NCI-H2227 treated with DMSO at 0.1 percent for 48 hours (cell line): Measurements from ENCODE around the gene TPTE2.
"Not testable (repeated sequence)": the region's sequence is repeated elsewhere in the genome, so short reads cannot be mapped to it uniquely, and the experiment has no call there.

Source experiments
- DNase-seq: peaks from one replicate; lab custom pipeline; 2025; lab: John Stamatoyannopoulos, UW

Gene TPTE2

DNA sequence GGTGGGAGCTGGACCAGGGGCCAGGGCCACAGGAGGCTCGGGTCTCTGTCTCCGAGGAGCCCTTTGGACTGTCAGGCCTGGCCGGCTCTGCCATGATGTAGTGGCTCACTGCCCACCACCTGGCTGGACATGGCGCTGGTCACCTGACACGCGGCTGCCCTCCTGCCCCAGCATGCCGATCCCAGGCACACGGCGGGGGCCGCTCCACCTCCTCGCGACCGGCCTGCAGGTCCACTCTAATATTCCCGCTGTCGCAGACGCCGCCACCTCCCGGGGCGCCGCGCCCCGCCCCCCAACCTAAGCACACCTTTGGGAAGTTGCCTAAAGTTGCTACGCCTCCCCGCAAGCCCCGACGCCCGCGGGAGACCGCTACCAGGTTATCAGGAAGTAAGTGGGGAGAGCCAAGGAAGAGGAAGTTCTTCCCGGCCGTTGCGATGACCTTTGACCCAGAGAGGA lies at the start of gene TPTE2:
Gene TPTE2, minus strand, starts transcription at position 406 of the 456 bp plus-strand sequence. CDS start 58,298 bp downstream, outside the sequence.
- not testable (repeated sequence) for DNase-seq

DNA sequence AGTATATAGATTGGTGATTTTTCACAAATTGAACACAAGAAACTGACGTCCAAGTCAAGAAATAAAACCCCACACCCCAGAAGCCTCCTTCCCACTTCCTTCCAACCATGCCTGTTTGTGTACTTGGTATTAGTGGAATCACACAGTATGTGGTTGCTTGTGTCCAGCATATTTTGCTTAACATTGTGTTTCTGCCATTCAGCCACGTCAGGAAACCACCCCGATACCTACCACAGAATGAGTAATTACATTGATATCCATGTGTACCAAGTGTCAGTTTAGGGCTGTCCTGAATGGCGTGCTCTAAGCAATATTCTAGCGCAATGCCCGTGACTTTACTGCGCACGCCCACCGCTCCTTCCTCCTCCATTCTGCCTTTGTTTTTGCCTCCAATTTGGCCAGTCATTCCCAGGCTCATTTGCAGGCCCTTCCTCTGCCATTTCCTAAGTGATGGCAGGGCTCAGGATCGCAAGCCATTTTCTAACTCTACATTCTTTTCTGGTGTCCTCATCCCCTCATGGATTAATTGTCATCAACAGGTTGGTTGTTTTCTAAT lies 46.3 kb upstream of the TPTE2 start:
- no peak for DNase-seq

DNA sequence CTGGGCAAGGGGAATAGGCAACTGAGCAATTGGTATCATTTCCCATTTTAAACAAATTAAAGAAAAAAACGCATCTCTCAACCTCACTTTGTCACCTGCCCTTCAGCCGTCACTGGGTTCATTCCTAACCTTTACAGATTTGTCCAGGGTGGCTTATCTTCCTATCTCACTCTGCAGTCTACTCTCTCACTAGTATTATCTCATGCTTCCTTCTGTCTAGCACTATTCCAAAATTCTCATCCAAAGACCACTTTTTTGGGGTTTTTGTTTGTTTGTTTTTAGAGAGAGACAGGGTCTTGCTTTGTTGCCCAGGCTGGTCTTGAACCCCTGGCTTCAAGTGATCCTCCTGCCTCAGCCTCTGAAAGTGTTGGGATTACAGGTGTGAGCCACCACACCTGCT lies 45.4 kb upstream of the TPTE2 start:
- no peak for DNase-seq

DNA sequence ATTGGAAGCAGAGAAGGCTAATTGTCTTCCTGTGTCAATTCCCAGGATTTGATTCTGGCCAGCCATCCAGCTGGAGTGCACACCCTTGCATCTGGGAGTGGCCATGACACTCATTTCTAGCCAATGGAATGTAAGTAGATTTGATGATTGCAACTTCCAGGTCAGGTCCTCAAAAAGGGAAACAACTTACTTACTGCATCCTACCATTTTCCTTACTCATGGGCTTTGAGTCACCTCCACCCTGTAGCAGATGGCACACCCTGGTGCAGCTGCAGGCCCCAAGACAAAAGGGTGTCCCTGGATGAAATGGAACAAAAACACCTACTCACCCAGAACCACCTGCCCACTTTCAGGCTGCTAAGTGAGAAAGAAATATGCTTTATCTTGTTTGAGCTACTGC lies 44.8 kb upstream of the TPTE2 start:
- DNase-seq = no peak

DNA sequence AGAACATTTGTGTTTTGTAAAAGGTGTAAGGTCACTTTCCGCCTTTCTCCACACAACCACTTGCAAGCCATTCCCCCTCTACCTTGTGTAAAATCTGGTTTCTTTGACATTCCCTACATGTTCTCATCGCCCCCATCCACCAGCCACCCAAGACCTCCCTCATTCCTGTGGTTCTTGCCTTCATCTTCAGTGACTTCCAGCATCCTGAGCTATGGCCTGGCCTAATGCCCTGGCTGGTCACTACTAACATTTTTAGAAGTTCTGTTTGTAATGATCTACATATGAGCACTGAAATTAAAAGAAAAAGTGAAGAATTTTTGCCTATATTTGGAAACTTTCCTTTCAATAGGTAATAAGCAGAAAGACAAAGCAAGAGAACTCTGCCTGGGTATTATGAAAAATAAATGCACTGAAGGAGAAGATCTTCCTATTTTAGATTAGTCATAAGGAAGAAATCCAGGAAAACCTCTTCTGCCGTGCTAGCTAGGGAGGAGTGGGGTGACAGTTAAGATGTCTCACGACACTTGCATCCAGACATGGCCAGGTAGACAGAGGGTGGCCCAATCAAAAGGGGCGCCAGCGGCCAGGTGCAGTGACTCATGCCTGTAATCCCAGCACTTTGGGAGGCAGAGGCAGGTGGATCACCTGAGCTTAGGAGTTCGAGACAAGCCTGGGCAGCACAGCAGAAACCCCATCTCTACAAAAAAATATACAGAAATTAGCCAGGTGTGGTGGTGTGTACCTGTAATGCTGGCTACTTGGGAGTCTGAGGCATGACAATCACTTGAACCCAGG lies 44.0 kb upstream of the TPTE2 start:
- DNase-seq = no peak

DNA sequence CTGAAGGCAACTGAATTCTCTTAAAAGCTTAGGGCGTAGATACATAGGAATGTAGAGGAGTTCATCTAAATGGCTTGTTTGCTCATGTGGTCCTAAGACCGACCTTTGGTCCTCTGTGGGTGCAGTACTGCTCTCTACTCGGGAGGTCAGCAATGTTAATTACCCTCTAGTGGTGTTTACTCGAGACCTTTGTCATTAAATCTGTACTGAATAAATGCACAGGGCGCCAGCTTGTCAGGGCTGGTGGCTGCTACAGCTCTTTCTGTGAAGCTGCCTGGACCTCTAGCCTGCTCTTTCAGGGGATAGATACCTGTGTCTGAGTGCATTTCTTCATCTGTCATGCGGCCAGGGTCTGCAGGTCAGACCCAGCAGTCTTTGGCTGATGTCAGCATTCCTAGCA lies 43.0 kb upstream of the TPTE2 start:
- no peak for DNase-seq

DNA sequence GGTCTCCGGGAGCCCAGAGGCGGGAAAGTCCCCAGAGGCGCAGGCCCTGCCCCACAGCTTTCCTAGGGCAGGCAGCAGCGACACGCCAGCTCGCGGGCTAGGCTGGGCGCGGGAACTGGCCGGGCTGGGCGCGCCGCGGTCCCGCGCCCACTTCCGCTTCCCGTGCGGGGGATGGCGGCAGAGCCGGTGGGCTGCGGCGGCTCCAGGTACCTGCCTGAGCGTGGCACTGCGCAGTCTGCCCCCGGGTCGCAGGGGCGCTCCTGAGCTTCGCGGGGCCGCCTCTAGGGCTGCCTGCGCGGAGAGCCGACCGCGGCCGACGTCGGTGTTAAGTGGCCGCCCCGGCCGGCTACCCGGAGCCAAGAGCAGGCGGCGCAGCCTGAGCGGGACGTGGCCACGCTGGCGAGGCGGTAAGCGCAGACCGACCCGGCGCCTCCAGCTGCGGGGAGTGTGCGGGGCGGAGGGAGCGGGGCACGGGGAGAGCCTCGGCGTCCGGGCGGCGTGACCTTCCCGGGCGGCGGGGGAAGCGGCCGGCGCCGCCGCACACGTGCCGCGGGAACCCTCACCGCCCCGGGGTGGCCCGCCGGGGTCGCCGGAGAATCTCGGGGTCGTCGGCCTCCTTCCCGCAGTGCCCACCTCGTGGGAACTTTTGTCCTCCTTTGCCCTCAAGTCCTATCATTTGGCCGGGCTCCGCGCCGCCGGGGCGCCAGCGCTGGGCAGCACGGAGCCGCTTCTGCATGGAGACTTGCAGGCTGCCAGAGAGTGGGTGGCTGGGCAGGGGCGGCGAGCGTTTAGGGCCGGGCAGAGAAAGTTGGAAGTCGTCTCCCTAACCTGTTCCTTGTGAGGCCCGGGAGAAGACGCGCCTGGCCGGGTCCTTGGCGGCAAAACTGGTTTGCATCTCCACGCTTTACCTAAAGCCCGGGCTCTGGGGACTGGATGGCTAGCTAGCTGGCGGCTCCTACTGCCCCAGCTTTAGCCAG lies 40.7 kb upstream of the TPTE2 start:
- peak; percentile 13 for DNase-seq

DNA sequence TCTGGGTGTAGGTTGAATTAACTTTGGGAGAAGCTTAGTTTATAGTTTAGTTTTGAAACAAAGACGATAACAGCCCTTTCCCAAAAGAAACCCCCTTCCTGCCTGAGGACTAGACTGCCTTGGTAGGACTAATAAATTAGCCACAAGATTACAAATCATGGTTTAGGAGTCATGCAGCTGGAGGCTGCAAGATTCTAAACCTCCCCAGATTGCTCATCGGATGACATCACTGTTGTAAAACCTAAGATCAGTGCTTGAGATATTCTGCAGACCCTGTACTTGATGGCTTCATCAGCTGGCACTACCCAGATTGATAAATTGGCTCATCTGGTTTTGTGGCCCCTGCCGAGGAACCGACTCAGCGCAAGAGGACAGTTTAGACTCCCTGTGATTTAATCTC lies 36.2 kb upstream of the TPTE2 start:
- DNase-seq = no peak

DNA sequence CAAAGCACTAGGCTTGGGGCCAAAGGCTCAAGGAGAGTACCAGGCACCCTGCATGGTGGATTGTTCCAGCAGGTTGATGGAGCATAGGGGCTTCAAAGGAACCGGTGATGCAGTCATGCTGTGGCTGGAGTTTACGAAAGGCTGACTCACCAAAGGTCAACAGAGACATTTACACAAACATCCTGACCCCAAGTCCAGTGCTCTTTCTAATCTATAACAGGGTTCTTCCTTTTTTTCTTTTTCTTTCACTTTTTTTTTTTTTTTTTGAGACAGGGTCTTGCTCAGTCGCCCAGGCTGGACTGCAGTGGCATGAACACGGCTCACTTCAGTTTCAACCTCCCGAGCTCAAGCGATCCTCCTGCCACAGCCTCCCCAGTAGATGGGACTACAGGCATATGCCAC lies 35.6 kb upstream of the TPTE2 start:
- DNase-seq = no peak

DNA sequence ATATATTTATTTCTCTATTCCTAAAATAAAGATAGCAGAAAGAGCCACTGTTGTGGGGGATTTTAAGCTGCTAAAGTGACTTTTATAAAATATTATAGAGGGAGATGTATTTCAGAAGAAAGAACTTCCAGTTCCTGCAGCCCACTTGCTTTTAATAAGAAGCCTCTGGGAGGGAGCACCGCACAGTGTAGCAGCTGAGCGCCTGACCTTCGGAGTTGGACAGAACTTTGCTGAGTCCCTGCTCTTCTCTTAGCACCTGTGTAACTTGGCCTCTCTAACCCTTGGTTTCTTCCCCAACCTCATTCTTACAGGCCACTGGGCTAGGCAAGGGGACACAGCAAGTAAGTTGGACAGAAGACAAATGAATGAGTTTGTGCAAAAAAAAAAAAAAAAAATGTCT lies 34.8 kb upstream of the TPTE2 start:
- no peak for DNase-seq

DNA sequence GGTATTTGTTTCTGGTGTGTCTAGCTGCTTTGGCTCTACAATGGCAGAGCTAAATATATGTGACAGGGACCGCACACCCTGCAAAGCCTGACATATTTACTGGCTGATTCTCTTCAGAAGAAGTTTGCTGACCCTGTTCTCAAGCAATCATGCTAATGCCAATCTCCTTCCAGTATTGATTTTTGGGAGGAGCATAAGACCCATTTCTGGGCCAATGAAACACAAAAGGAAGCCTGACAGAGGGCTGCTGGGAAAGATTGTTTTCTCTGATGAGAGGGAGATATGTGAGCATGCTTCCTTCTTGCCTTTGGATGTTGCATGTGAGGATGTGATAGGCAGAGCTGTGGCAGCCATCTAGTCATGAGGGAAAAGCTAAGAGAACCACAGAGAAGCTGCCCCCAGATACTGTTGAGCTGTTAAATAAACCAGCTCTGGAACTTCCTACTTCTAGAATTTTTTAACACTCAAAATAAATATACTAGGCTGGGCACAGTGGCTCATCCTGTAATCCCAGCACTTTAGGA lies 31.4 kb upstream of the TPTE2 start:
- no peak for DNase-seq

DNA sequence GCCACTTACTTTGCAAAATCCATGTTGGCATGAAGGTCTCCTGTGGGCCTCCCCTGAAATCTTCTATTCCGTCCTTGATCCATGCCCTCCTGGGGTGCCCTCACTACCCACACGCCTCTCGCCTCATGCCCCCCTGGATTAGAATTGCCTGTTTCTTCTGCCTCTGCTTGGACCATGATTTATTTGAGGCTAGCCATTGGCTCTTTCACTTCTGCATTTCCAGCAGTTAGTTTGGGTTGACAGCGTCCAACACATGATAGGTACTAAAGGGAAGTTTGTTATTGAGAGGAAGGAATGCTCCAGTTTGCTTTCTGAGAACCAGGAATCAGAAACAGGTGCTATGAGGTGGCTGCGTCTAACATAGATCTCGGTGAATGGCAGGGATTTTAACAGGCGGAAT lies 30.5 kb upstream of the TPTE2 start:
- DNase-seq = no peak

DNA sequence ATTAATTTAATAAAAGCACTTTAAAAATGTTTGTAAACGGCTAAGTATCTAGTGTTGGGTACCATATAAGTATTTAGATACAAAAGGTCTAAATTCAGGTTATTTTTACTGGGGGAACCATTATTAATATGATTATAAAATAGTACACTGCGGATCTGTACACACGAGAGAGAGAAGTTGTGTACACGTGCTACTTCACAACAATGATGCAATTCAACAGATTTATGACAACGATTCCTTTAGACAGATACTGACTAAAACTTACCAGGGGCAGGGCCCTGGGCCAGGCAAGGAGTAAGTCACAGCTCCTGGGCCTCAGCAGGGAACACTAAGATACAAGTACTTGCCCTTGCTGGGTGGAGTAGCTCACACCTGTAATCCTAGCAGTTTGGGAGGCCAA lies 29.1 kb upstream of the TPTE2 start:
- no peak for DNase-seq

DNA sequence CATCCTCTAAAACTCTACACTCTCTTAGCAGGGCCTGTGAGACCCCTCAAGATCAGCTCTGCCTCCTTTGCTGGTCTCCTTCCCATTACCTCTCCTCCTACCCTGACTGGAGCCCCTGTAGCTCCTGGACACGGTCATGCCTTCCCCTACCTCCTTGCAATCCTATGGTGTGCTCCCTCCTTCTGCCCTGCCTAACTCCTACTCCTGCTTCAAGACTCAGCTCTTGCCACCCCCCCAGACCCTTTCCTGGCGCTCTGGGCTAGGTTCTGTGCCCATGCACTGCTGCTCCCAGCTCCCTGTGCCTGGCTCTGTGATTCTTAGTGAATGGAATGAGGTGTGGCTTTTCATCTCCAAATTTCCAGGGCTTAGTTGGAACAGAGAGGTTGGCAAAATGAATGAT lies 28.0 kb upstream of the TPTE2 start:
- no peak for DNase-seq

DNA sequence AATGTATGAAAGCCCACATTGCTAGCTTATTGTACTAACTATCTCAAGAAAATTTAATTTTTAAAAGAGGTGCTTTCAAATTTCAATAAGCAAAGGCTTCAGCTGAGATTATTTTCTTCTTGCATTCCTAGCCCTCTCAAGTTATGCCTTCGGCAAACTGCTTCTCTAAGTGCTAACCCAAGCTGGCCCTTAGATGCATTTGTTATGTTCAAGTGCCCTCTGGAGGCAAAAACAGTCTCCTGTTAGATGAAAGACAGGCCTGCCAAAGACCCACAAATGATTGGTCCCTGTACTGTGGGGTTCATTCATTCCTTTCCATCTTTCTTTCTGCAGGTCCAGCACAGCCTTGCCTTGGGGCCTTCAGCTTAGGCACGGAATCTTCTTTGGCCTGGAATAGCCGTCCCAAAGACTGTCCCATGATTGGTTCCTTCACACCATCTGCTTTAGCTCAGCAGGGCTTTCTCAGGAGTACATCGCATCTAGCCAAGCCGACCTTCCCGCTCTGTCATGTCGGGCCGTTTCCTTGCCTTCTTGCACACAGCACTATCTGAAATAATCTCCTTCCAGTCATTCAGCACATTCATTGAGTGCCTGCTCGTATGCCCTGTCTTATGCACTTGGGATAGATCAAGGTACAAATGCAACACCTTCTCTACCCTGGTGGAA lies 26.4 kb upstream of the TPTE2 start:
- no peak for DNase-seq

DNA sequence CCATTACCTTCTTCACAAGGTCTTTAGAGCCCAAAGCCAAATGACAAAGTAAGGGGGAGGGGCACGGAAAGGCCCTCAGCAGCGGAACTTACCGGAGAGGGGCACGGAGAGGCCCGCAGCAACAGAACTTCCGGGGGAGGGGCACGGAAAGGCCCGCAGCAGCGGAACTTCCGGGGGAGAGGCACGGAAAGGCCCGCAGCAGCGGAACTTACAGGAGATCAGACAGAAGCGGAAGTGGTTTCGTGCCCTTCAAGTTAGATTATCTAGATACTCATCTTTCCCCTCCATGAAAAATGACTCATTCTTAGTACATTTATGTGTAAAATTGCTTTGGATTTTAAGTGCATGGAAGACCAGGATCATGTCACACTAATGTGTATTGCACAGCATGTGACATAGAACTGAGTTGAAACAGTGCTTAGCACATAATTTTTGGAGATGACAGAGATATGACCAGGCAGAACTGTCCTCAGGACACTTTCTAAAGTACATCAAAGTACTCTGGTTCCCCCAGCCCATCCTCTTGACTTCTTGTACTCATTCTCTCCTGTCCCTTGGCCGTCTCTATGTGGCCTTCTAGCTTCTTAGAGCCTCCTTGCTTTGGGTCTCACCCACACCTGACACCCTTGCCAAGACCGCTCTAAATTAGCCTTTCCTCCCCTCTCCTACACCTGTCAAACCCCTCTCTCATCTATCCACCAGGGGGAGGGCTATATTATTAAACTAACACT lies 25.7 kb upstream of the TPTE2 start:
- peak; percentile 14 for DNase-seq

DNA sequence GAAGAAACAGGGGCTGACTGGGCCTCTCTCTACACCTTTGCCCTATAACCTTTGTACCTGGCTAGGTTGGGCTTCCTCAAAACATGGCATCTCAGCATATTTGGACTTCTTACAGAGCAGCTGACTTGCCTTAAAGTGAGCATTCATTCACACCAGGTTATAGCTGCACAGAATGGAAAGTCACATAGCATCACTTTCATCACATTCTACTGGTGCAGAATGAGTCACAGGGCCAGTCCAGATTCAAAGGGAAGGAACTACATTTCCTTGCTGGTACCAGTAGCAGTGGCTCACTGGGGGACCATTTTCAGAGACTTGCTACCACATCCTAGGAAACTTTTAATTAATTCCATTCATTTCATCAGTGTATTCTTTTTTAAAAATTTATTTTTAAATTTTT lies 20.3 kb upstream of the TPTE2 start:
- DNase-seq = no peak

DNA sequence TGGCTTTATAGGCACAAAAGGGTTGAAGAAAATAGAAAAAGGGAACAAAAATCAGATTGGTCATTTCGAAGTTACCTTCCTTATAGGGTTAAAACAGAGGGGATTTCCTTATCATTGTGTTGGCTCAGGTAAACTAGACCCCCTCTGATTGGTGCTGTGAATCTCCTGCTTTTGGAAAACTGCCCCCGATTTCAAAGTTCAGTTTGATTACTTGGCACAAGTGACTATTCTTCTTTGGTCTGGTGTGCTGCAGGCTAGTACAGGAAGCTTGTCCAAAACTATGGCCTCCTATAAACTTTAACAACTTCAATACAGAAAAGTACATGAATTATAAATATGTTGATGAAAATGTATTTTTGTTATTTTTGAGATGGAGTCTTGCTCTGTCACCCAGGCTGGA lies 13.9 kb upstream of the TPTE2 start:
- no peak for DNase-seq

DNA sequence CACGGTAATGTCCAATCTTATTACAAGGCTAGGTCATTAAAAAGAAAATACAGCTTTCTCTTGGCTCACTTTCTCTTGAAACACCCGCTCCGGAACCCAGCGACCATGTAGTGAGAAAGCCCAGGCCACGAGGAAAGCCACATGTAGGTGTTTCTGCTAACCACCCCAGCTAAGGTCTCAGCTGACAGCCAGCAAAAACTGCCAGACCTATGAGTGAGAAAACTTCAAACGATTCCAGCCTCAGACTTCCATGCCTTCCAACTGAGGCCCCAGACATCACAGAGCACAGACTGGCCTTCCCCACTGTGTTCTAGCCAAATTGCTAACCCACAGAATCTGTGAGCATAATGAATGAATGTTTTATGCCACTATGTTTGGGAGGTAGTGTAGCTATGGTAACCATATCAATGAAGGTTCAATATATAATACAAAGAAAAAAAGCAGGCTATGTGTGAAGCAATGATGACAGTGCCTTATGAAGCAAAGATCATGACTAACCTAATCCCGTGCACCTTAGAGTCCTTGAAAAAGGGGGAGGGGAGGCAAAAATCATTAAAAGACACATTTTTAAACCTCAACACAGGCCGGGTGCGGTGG lies 11.9 kb upstream of the TPTE2 start:
- DNase-seq = no peak

DNA sequence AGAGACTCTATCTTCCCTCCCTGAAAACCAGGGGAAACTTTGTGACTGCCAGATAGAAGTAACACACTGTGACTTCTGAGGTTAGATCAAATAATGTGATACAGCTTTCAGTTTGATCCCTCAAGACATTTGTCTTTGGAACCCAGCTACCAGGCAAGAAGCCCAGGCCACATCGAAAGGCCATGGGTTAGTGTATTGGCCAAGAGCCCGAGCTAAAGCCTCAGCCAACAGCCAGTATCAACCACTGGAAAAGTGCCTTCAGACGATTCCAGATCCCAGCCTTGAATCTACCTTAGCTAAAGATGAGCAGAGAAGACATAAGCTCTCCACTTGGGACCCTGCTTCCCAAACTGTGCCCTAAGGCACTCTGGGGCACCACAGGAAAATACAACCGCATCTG lies 10.9 kb upstream of the TPTE2 start:
- no peak for DNase-seq
